Left lung (tissue), 10 donors: ENCODE results near the gene OTOS. TPM values are rescaled to one million over a fixed set of nuclear protein-coding genes. Genes with fewer than 3 reads are reported as not detected.

Experiments used
- ATAC-seq: fragments of 200-7000 bp; cut with Tn5 transposase; one replicate; pipeline ENCODE4 v1.9.1; 2020; ENCODE audit warnings: moderate library complexity
- DNase-seq, 4 donors: peaks; one replicate each; pipeline ENCODE4 v3.0.0-alpha.2; 2013 to 2020
- H3K27ac ChIP-seq, 2 donors: fragments of 200-600 bp; sonication (generic) in 1 of 2; one replicate each; pipeline versions ENCODE4 v1.5.0 to v1.8.0; 2020 to 2021
- H3K27me3 ChIP-seq, 2 donors: fragments of 200-600 bp; sonication (generic) in 1 of 2; one replicate each; pipeline versions ENCODE4 v1.5.0 to v1.8.0; 2020 to 2021
- H3K36me3 ChIP-seq, 2 donors: fragments of 200-600 bp; sonication (generic) in 1 of 2; one replicate each; pipeline versions ENCODE4 v1.5.0 to v1.8.0; 2020 to 2021
- H3K4me1 ChIP-seq, 2 donors: fragments of 200-600 bp; one replicate each; pipeline ENCODE4 v1.8.0; 2021
- H3K4me3 ChIP-seq, 2 donors: fragments of 200-600 bp; sonication (generic) in 1 of 2; one replicate each; pipeline versions ENCODE4 v1.5.0 to v1.8.0; 2020 to 2021; ENCODE audit warnings: mild to moderate bottlenecking in 1 of 2
- H3K9me3 ChIP-seq, 2 donors: fragments of 200-600 bp; sonication (generic) in 1 of 2; one replicate each; pipeline versions ENCODE4 v1.5.0 to v1.8.0; 2020 to 2021
- intact Hi-C, 2 donors: fragments of 100-400 bp; cut with DNase I; formaldehyde crosslinking; loops; one replicate each; pipeline versions ENCODE4 v1.11.2 to v1.14.2; 2022
- polyA plus RNA-seq, 6 donors: library from polyadenylated mRNA; unstranded; fragments of 120-200 nt; gene quantifications; one replicate each; pipeline ENCODE4 v1.2.1, GENCODE V29; 2013; ENCODE audit not compliant: insufficient read length in 6 of 6
- total RNA-seq, 2 donors: library from RNA; stranded (reverse); fragmentation: NEBNext Ultra II Directional; extraction: Animal tissue kit (Norgen Biotek cat#: 25700); gene quantifications; one replicate each; pipeline ENCODE4 v1.2.1, GENCODE V29; 2021
- TF ChIP-seq, protein P1 (sequence below), 2 donors: fragments of 200-600 bp; sonication (generic) in 1 of 2; IDR thresholded peaks; one replicate each; pipeline versions ENCODE4 v1.5.0 to v1.8.0; 2021; ENCODE audit warnings: antibody characterized with exemption in 2 of 2
- donor health status: DM: no; HTN: yes; CAD: no.
- donor health status: DM: no; HTN: no; CAD: no.

The OTOS gene
- total and polyA plus RNA-seq, 8 donors, result not detected

DNA sequence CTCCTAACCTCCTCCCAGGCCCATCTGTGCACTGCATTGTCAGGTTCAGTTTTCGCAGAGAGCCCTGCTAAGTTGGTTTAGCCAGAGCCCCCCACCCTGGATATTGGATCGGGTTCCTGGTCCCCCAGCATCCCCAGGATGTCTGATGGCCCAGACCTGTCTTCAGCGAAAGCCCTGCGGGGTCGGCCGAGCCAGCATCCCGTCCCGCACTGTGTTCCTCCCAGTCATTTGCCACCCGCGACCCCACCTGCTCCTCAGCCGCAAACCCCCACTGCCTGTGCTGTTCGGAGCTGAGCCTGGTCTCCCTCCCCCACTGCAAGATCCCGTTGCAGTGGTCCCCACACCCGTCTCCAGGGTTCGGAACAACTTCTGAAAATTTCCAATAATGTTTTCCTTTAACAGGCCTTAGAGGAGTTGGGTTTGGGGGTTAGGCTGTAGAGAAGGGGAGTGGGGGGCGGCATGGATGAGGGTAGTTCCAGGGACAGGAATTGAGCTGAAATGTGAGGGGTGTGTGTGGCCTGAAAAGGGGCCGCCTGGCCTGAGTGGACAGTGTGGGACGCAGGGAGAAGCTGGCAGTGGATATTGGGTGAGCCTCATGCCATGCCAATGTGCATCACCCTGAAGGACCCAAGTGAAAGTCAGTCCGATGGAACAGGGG, 2.7 kb downstream of the OTOS start:
- peak in 2 of 4 donors; percentile 29 to 66 for DNase-seq

DNA sequence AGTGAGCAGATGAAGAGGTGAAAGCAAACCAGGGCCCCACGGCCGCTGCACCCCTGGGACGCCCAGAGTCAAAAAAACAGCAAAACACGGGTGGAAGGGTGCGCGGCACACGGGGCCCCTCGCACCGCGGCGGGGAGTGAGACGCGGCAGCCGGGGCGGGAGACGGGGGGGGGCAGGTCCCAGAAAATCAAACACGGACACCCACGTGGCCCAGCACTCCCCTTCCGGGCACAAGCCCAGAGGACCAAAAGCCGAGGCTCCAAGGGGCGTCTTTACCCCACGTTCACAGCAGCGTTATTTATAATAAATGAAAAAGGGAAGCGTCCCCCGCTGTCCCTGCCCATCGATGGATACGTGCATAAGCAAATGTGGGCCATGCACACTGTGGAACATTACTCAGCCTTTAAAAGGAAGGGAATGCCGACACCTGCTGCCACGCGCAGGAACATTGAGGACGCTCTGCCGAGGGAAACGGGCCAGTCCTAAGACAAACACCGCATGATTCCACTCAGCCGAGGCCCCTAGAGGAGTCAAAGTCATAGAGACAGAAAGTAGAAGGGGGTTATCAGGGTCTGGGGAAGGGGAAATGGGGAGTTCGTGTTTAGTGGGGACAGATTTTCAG, 3.7 kb downstream of the OTOS start:
- DNase-seq (peak in 1 of 4 donors; percentile 73), ATAC-seq (peak; percentile 42)
- H3K9me3 ChIP-seq, result no peaks in the 10 kb centered on the region
- peaks cover 0 to 21% of the 10 kb centered on the region in 2 donors for H3K36me3 ChIP-seq
- peak overlapping the region in 1 of 2 donors; percentile 45 for H3K27ac ChIP-seq
- H3K4me3 ChIP-seq, result peak overlapping the region; percentile 74 to 100
- intact Hi-C loops, result no loop called here
- peaks cover 6 to 22% of the 10 kb centered on the region in 2 donors for H3K4me1 ChIP-seq
- H3K27me3 ChIP-seq, result peaks cover 0 to 33% of the 10 kb centered on the region in 2 donors
- TF ChIP-seq, protein P1, sequence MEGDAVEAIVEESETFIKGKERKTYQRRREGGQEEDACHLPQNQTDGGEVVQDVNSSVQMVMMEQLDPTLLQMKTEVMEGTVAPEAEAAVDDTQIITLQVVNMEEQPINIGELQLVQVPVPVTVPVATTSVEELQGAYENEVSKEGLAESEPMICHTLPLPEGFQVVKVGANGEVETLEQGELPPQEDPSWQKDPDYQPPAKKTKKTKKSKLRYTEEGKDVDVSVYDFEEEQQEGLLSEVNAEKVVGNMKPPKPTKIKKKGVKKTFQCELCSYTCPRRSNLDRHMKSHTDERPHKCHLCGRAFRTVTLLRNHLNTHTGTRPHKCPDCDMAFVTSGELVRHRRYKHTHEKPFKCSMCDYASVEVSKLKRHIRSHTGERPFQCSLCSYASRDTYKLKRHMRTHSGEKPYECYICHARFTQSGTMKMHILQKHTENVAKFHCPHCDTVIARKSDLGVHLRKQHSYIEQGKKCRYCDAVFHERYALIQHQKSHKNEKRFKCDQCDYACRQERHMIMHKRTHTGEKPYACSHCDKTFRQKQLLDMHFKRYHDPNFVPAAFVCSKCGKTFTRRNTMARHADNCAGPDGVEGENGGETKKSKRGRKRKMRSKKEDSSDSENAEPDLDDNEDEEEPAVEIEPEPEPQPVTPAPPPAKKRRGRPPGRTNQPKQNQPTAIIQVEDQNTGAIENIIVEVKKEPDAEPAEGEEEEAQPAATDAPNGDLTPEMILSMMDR (IDR thresholded peaks at IDR 0.05), result no peak

More for the DNA sequence above, 2.7 kb downstream of the OTOS start:
- Histone ChIP-seq H3K36me3 (peaks cover 0 to 12% of the 10 kb centered on the region in 2 donors), H3K27ac (no peak overlapping the region), H3K4me1 (peaks cover 6 to 22% of the 10 kb centered on the region in 2 donors), H3K27me3 (peaks cover 0 to 37% of the 10 kb centered on the region in 2 donors), H3K9me3 (no peaks in the 10 kb centered on the region), H3K4me3 (no peak overlapping the region)
- no peak for ATAC-seq
- TF ChIP-seq, protein P1 (IDR thresholded peaks at IDR 0.05), result no peak
- intact Hi-C loops, result no loop called here

DNA sequence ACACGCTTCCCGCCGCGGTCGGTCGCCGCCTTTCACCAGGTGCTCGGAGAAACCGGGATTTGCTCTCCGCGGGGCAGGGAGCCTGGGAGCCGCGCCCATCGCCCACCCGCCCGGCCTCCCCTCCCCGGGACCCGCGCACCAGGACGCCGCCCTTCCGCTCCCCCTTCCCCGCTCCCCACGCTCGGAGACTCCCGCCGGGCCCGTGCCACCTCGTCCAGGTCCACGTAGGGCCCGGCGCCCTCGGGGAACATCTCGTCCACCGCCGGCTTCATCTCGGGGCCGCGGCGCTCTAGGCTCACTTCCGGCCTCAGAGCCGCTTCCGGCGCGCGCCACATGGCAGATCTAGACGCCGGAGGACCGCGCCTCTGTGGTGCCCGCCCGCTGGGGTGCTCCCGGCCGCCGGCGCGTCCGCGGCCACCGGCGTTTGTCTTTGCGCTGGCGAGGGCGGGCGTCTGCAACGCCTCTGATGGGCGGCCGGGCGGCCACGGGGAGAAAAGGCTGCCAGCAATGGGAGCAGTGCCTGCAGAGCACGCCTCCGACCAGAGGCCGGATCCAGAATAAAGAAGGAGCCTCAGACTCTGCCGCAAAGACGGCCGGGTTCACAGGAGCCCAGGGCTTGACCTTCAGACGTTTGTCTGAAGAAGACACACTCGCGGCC, 4.3 kb downstream of the OTOS start, which contains the start of gene COPS9:
TSS of gene COPS9 (minus strand) at position 293 of the 658 bp plus-strand sequence. CDS start at position 272, 21 bp downstream.
- DNase-seq (peak; percentile 82 to 97 (median 88)), ATAC-seq (peak; percentile 99)
- Histone ChIP-seq H3K4me3 (peak within 1 kb of the TSS; percentile 74 to 100), H3K36me3 (peaks cover 0 to 27% of the 10 kb centered on the region in 2 donors), H3K27ac (peak within 1 kb of the TSS in 1 of 2 donors; percentile 45), H3K27me3 (peaks cover 0 to 26% of the 10 kb centered on the region in 2 donors), H3K9me3 (no peaks in the 10 kb centered on the region), H3K4me1 (peaks cover 6 to 22% of the 10 kb centered on the region in 2 donors)
- TF ChIP-seq, protein P1 (IDR thresholded peaks at IDR 0.05), result no peak
- intact Hi-C loops, result no loop called here

DNA sequence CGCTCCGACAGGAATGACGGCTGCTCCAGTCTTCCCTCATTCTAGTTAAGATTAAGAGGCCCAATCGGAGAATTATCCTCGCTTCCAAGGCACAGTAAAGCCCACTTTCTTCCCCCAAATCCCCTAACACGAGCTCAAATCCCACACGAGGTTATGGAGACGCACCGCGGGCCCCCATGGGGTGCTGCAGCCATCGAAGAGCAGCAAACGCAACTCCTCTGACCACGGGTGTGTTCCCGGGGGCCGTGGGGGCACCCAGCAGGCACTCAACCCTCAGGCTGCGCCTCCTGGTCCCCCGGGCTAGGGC, 4.8 kb downstream of the OTOS start:
- Histone ChIP-seq H3K27ac (peak overlapping the region in 1 of 2 donors; percentile 45), H3K36me3 (peaks cover 0 to 32% of the 10 kb centered on the region in 2 donors), H3K9me3 (no peaks in the 10 kb centered on the region), H3K27me3 (peaks cover 0 to 21% of the 10 kb centered on the region in 2 donors), H3K4me1 (peaks cover 6 to 22% of the 10 kb centered on the region in 2 donors), H3K4me3 (peak overlapping the region; percentile 74 to 100)
- intact Hi-C loops, result no loop called here
- no peak for DNase-seq
- TF ChIP-seq, protein P1 (IDR thresholded peaks at IDR 0.05), result no peak
- ATAC-seq, result no peak
